Measurements from ENCODE around the gene MED16.

Gene MED16

DNA sequence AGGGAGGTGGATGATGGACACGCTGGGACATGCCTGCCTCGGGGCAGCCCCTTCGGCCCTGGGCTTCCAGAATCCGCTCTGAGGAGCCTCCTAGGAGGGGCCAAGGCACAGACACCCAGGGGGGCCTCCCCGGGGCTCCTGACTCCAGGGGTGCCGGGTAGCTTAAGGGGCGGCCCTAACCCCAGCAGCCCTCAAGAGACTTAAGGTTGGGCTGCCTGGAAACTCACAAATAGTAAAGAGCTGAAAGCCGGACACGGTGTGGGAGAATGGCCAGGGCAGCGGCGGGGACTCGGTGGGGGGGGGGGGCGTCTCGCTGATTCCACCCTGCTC, 40.5 kb upstream of the MED16 start:
- DNase-seq = no peak
- CTCF ChIA-PET = interaction anchor here (1.0 to 7.8 kb wide), 5 partner anchors 9 to 23 kb away, joined by 4 to 35 read pairs (median 5); no protein-coding TSS in a partner anchor
- H3K4me1 ChIP-seq (ENCODE audit: control extremely low read depth in 1 of 4, control insufficient read depth in 4 of 4, insufficient read depth in 4 of 4, low read length in 3 of 4) = peaks cover 0 to 51% (median 41%) of the 10 kb centered on the region in 4 experiments
- 86% methylated on average over 11 of the region's 14 CpGs for WGBS (ENCODE audit: insufficient coverage)
- H3K9me3 ChIP-seq (ENCODE audit: control extremely low read depth in 1 of 5, control insufficient read depth in 4 of 5, insufficient read depth in 2 of 5, low read depth in 1 of 5, low read length in 4 of 5) = no peaks in the 10 kb centered on the region
- no peak overlapping the region for H3K27ac ChIP-seq (ENCODE audit: insufficient read depth in 1 of 2, low read depth in 1 of 2, low read length in 2 of 2, poor library complexity in 1 of 2, severe bottlenecking in 2 of 2)
- H3K27me3 ChIP-seq (replicated peaks in 2 of 5; ENCODE audit: control insufficient read depth in 4 of 5, insufficient read depth in 5 of 5, low read length in 4 of 5) = no peaks in the 10 kb centered on the region
- POLR2A ChIA-PET = interaction anchor here (1.5 kb wide), 1 partner anchor 14 kb away, joined by 5 read pairs; no protein-coding TSS in a partner anchor
- peak overlapping the region in 3 of 7 experiments; percentile 34 to 57 (median 36) for H3K4me3 ChIP-seq (ENCODE audit: control insufficient read depth in 1 of 7, extremely low read depth in 1 of 7, insufficient read depth in 4 of 7, low read depth in 2 of 7, low read length in 6 of 7)
- peaks cover 0 to 41% (median 11%) of the 10 kb centered on the region in 4 experiments for H3K36me3 ChIP-seq (ENCODE audit: control insufficient read depth in 4 of 4, insufficient read depth in 4 of 4, low read length in 3 of 4)

DNA sequence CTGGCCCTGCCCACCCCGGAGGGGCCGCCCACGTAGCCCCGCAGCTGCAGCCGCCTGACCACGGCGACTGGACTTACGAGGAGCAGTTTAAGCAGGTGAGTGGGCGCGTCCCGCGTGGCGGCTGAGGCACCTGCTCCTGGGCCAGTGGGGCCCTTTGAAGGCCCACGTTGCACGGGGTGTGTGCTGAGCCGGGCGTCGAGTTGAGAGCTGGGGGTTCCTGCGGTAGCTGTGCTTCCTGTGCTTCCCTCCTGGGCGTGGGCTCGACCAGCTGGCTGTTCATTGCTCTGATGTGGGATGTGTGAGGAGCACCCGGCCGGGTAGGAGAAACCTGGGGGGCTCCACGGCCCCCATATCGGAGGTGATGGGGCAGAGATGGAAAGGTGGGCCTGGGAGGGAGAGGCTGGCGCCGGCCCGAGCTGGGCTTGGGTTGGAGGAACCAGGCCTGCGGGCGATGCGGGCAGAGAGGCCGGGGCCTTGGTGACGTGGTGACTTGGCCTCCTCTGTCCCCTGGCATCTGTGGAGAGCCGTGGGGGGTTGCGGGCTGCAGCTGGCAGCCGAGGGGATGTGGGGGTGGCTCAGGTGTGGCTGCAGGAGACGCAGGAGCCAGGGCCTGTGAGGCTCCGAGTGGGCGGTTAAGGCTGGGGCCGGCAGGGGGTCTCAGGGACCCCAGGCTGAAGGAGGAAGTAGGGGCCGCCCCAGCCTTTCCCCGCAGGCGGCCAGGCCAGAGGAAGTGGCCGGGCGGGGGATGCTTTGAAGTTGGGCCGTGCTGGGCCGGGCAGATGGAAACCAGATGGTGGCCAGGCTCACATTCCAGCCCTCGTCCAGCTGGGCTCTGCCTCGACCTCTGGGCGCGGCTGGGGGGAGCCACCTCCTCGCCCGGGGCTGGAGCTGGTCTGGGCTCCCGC, 39.9 kb upstream of the MED16 start:
- no peaks in the 10 kb centered on the region for H3K9me3 ChIP-seq (ENCODE audit: control extremely low read depth in 1 of 5, control insufficient read depth in 4 of 5, insufficient read depth in 2 of 5, low read depth in 1 of 5, low read length in 4 of 5)
- H3K27me3 ChIP-seq (replicated peaks in 2 of 5; ENCODE audit: control insufficient read depth in 4 of 5, insufficient read depth in 5 of 5, low read length in 4 of 5) = no peaks in the 10 kb centered on the region
- ChIA-PET POLR2A (interaction anchor here (0.6 to 1.5 kb wide), 2 partner anchors 15 to 336 kb away, joined by 5 read pairs; partner anchors contain the start of gene CIRBP), CTCF (interaction anchor here (0.7 to 1.7 kb wide), 6 partner anchors 10 to 23 kb away, joined by 3 to 6 read pairs (median 4); no protein-coding TSS in a partner anchor)
- peak overlapping the region in 4 of 7 experiments; percentile 28 to 57 (median 35) for H3K4me3 ChIP-seq (ENCODE audit: control insufficient read depth in 1 of 7, extremely low read depth in 1 of 7, insufficient read depth in 4 of 7, low read depth in 2 of 7, low read length in 6 of 7)
- no peak overlapping the region for H3K27ac ChIP-seq (ENCODE audit: insufficient read depth in 1 of 2, low read depth in 1 of 2, low read length in 2 of 2, poor library complexity in 1 of 2, severe bottlenecking in 2 of 2)
- H3K36me3 ChIP-seq (ENCODE audit: control insufficient read depth in 4 of 4, insufficient read depth in 4 of 4, low read length in 3 of 4) = peaks cover 0 to 38% (median 9%) of the 10 kb centered on the region in 4 experiments
- peak; percentile 59 to 86 (median 86) for DNase-seq
- H3K4me1 ChIP-seq (ENCODE audit: control extremely low read depth in 1 of 4, control insufficient read depth in 4 of 4, insufficient read depth in 4 of 4, low read length in 3 of 4) = peaks cover 0 to 55% (median 43%) of the 10 kb centered on the region in 4 experiments
- 20% methylated on average over 42 of the region's 54 CpGs for WGBS (ENCODE audit: insufficient coverage)

DNA sequence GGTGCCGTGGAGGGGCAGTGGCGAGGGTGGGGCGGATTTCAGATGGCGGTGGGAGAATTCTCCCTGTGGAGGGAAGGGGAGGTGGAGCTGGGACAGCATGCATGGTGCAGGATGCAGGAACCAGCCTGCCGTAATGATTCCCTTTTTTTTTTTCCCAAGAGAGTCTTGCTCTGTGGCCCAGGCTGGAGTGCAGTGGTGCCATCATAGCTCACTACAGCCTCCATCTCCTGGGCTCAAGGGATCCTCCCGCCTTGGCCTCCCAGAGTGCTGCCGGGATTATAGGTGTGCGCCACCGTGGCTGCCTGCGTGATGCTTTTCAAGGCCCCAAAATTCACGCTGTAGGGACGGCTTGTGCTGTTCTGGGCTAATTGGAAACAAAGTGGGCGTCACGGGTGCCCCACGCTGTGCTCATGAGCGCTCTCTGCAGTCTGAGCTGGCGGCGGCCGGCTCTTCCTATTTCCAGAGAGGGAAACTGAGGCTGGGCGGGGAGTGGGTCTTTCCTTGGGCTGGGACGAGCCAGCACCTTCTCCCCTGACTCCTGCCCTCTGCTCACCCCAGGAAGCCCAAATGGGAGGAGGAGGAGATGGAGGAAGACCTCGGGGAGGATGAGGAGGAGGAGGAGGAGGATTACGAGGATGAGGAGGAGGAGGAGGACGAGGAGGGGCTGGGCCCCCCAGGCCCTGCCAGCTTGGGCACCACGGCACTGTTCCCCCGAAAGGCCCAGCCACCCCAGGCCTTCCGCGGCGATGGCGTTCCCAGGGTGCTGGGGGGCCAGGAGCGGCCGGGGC, 39.1 kb upstream of the MED16 start:
- H3K27me3 ChIP-seq (replicated peaks in 2 of 5; ENCODE audit: control insufficient read depth in 4 of 5, insufficient read depth in 5 of 5, low read length in 4 of 5) = no peaks in the 10 kb centered on the region
- peaks cover 0 to 55% (median 49%) of the 10 kb centered on the region in 4 experiments for H3K4me1 ChIP-seq (ENCODE audit: control extremely low read depth in 1 of 4, control insufficient read depth in 4 of 4, insufficient read depth in 4 of 4, low read length in 3 of 4)
- peak overlapping the region in 4 of 7 experiments; percentile 28 to 57 (median 35) for H3K4me3 ChIP-seq (ENCODE audit: control insufficient read depth in 1 of 7, extremely low read depth in 1 of 7, insufficient read depth in 4 of 7, low read depth in 2 of 7, low read length in 6 of 7)
- no peaks in the 10 kb centered on the region for H3K9me3 ChIP-seq (ENCODE audit: control extremely low read depth in 1 of 5, control insufficient read depth in 4 of 5, insufficient read depth in 2 of 5, low read depth in 1 of 5, low read length in 4 of 5)
- WGBS (ENCODE audit: insufficient coverage) = 74% methylated on average over 30 of the region's 32 CpGs
- ChIA-PET POLR2A (interaction anchor here (0.6 to 1.5 kb wide), 2 partner anchors 16 to 337 kb away, joined by 5 read pairs; partner anchors contain the start of gene CIRBP), CTCF (interaction anchor here (0.9 to 1.7 kb wide), 3 partner anchors 9 to 24 kb away, joined by 4 to 5 read pairs (median 4); no protein-coding TSS in a partner anchor)
- peaks cover 0 to 34% (median 7%) of the 10 kb centered on the region in 4 experiments for H3K36me3 ChIP-seq (ENCODE audit: control insufficient read depth in 4 of 4, insufficient read depth in 4 of 4, low read length in 3 of 4)
- DNase-seq = no peak
- H3K27ac ChIP-seq (ENCODE audit: insufficient read depth in 1 of 2, low read depth in 1 of 2, low read length in 2 of 2, poor library complexity in 1 of 2, severe bottlenecking in 2 of 2) = no peak overlapping the region

DNA sequence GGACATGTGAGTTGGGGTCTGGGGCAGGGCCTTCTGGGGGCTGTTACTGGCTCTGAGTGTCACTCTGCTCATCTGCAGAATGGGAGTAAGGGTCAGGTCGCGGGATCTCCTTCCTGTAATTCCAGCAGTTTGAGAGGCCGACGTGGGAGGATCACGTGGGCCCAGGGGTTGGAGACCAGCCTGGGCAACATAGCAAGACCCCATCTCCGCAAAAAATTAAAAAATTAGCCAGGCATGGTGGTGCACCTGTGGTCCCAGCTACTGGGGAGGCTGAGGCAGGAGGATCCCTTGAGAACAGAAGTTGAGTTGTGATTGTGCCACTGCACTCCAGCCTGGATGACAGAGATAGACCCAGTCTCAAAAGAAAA, 36.9 kb upstream of the MED16 start:
- Histone ChIP-seq H3K9me3 (ENCODE audit: control extremely low read depth in 1 of 5, control insufficient read depth in 4 of 5, insufficient read depth in 2 of 5, low read depth in 1 of 5, low read length in 4 of 5) (no peaks in the 10 kb centered on the region), H3K4me3 (ENCODE audit: control insufficient read depth in 1 of 7, extremely low read depth in 1 of 7, insufficient read depth in 4 of 7, low read depth in 2 of 7, low read length in 6 of 7) (no peak overlapping the region), H3K27ac (ENCODE audit: insufficient read depth in 1 of 2, low read depth in 1 of 2, low read length in 2 of 2, poor library complexity in 1 of 2, severe bottlenecking in 2 of 2) (no peak overlapping the region), H3K27me3 (replicated peaks in 2 of 5; ENCODE audit: control insufficient read depth in 4 of 5, insufficient read depth in 5 of 5, low read length in 4 of 5) (no peaks in the 10 kb centered on the region), H3K36me3 (ENCODE audit: control insufficient read depth in 4 of 4, insufficient read depth in 4 of 4, low read length in 3 of 4) (peaks cover 0 to 29% (median 7%) of the 10 kb centered on the region in 4 experiments), H3K4me1 (ENCODE audit: control extremely low read depth in 1 of 4, control insufficient read depth in 4 of 4, insufficient read depth in 4 of 4, low read length in 3 of 4) (peaks cover 0 to 48% (median 45%) of the 10 kb centered on the region in 4 experiments)
- 97% methylated on average over 6 of the region's 6 CpGs for WGBS (ENCODE audit: insufficient coverage)
- POLR2A ChIA-PET = no interaction called here
- DNase-seq = no peak
- CTCF ChIA-PET = interaction anchor here (1.1 to 1.7 kb wide), 2 partner anchors 10 to 67 kb away, joined by 3 read pairs; no protein-coding TSS in a partner anchor

DNA sequence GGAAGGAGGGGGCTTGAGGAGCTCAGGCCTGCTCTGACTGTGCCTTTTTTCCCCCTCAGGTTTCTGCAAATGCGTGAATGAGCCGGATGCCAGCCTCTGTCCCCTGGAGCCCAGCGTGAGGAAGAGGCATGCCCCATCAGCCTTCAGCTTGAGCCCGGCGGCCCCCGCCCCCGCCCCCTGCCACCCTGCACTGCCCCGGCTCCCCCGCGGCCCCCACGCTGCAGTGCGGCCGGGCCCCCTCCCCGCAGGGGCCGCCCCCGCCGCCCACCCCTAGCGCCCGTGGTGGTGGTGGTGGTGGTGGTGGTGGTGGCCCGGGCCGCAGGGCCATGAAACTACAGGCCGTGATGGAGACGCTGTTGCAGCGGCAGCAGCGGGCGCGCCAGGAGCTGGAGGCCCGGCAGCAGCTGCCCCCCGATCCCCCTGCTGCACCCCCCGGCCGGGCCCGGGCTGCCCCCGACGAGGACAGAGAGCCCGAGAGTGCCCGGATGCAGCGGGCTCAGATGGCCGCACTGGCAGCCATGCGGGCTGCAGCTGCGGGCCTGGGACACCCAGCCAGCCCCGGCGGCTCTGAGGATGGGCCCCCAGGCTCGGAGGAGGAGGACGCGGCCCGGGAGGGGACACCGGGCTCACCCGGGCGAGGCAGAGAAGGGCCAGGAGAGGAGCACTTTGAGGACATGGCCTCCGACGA, 36.4 kb upstream of the MED16 start:
- no peaks in the 10 kb centered on the region for H3K27me3 ChIP-seq (replicated peaks in 2 of 5; ENCODE audit: control insufficient read depth in 4 of 5, insufficient read depth in 5 of 5, low read length in 4 of 5)
- peaks cover 0 to 48% (median 44%) of the 10 kb centered on the region in 4 experiments for H3K4me1 ChIP-seq (ENCODE audit: control extremely low read depth in 1 of 4, control insufficient read depth in 4 of 4, insufficient read depth in 4 of 4, low read length in 3 of 4)
- POLR2A ChIA-PET = no interaction called here
- CTCF ChIA-PET = interaction anchor here (0.8 to 1.7 kb wide), 2 partner anchors 9 to 10 kb away, joined by 3 to 4 read pairs; no protein-coding TSS in a partner anchor
- DNase-seq = no peak
- peaks cover 0 to 29% (median 7%) of the 10 kb centered on the region in 4 experiments for H3K36me3 ChIP-seq (ENCODE audit: control insufficient read depth in 4 of 4, insufficient read depth in 4 of 4, low read length in 3 of 4)
- 98% methylated on average over 29 of the region's 51 CpGs for WGBS (ENCODE audit: insufficient coverage)
- H3K4me3 ChIP-seq (ENCODE audit: control insufficient read depth in 1 of 7, extremely low read depth in 1 of 7, insufficient read depth in 4 of 7, low read depth in 2 of 7, low read length in 6 of 7) = no peak overlapping the region
- H3K27ac ChIP-seq (ENCODE audit: insufficient read depth in 1 of 2, low read depth in 1 of 2, low read length in 2 of 2, poor library complexity in 1 of 2, severe bottlenecking in 2 of 2) = no peak overlapping the region
- no peaks in the 10 kb centered on the region for H3K9me3 ChIP-seq (ENCODE audit: control extremely low read depth in 1 of 5, control insufficient read depth in 4 of 5, insufficient read depth in 2 of 5, low read depth in 1 of 5, low read length in 4 of 5)

DNA sequence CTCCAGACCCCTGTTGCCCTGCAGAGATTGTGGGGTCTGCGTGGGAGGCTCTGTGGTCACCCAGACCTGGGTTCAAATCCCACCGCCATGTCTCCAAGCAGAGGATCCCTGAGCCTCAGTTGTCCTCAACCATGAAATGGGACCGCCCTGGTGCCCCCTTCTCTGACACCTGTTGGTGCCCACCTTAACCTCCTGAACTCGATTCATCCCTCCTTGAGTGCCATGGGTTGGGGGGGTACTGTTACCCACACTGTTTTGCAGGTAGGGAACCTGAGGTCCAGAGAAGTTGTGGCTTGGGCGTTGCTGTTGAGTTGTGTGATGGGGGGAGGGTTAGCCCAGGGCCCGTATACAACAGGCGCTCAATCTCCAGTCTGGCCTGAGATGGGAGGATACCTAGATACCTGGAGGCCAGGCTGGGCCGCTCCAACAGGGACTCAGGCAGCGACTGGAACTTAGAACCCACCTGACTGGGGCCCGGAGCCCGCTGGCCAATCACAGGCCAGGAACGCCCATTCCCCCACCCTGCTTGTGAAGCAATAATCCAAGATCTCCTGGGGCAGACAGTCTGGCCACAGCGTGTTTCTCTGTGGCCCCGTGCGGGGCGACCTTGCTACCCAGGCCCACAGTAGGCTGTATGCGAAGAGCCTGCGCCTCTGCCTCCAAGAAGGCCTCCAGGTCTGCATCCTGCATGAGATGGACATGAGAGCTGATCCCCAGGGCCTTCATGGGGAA, 35.6 kb upstream of the MED16 start:
- no peaks in the 10 kb centered on the region for H3K9me3 ChIP-seq (ENCODE audit: control extremely low read depth in 1 of 5, control insufficient read depth in 4 of 5, insufficient read depth in 2 of 5, low read depth in 1 of 5, low read length in 4 of 5)
- ChIA-PET CTCF (interaction anchor here (0.8 to 1.7 kb wide), 2 partner anchors 10 to 11 kb away, joined by 3 to 4 read pairs; no protein-coding TSS in a partner anchor), POLR2A (no interaction called here)
- peaks cover 0 to 29% (median 7%) of the 10 kb centered on the region in 4 experiments for H3K36me3 ChIP-seq (ENCODE audit: control insufficient read depth in 4 of 4, insufficient read depth in 4 of 4, low read length in 3 of 4)
- H3K27ac ChIP-seq (ENCODE audit: insufficient read depth in 1 of 2, low read depth in 1 of 2, low read length in 2 of 2, poor library complexity in 1 of 2, severe bottlenecking in 2 of 2) = no peak overlapping the region
- no peak for DNase-seq
- WGBS (ENCODE audit: insufficient coverage) = 97% methylated on average over 16 of the region's 18 CpGs
- peaks cover 0 to 48% (median 43%) of the 10 kb centered on the region in 4 experiments for H3K4me1 ChIP-seq (ENCODE audit: control extremely low read depth in 1 of 4, control insufficient read depth in 4 of 4, insufficient read depth in 4 of 4, low read length in 3 of 4)
- H3K4me3 ChIP-seq (ENCODE audit: control insufficient read depth in 1 of 7, extremely low read depth in 1 of 7, insufficient read depth in 4 of 7, low read depth in 2 of 7, low read length in 6 of 7) = no peak overlapping the region
- H3K27me3 ChIP-seq (replicated peaks in 2 of 5; ENCODE audit: control insufficient read depth in 4 of 5, insufficient read depth in 5 of 5, low read length in 4 of 5) = no peaks in the 10 kb centered on the region
